Thyroid gland (tissue), 4 donors: ENCODE data around the gene LMF2.
"Not testable (repeated sequence)": the region's sequence is repeated elsewhere in the genome, so short reads cannot be mapped to it uniquely, and the experiment has no call there.

Experiments used
- POLR2A ChIP-seq, 2 donors: fragments of 450-650 bp; IDR thresholded peaks; one replicate each; pipeline ENCODE4 v1.6.1; 2017; ENCODE audit warnings: antibody characterized with exemption in 2 of 2, mild to moderate bottlenecking in 2 of 2, moderate library complexity in 1 of 2
- TF ChIP-seq, protein P1 (sequence below), 6 experiments: fragments of 200-600 bp in 3 of 6; fragments of 450-650 bp in 3 of 6; sonication (generic) in 3 of 6; IDR thresholded peaks; one replicate each; pipeline ENCODE4 v1.5.1; 2016 to 2019; ENCODE audit warnings: antibody characterized with exemption in 6 of 6, mild to moderate bottlenecking in 2 of 6, inconsistent platforms in 1 of 6, moderate library complexity in 1 of 6

- not testable (repeated sequence) for TF ChIP-seq POLR2A (IDR thresholded peaks at IDR 0.05)
- TF ChIP-seq, protein P1, sequence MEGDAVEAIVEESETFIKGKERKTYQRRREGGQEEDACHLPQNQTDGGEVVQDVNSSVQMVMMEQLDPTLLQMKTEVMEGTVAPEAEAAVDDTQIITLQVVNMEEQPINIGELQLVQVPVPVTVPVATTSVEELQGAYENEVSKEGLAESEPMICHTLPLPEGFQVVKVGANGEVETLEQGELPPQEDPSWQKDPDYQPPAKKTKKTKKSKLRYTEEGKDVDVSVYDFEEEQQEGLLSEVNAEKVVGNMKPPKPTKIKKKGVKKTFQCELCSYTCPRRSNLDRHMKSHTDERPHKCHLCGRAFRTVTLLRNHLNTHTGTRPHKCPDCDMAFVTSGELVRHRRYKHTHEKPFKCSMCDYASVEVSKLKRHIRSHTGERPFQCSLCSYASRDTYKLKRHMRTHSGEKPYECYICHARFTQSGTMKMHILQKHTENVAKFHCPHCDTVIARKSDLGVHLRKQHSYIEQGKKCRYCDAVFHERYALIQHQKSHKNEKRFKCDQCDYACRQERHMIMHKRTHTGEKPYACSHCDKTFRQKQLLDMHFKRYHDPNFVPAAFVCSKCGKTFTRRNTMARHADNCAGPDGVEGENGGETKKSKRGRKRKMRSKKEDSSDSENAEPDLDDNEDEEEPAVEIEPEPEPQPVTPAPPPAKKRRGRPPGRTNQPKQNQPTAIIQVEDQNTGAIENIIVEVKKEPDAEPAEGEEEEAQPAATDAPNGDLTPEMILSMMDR (IDR thresholded peaks at IDR 0.05) = not testable (repeated sequence)
Observed at GRCh38 chr22:50541667-50542026, 34.1 kb upstream of the LMF2 start.
